Measurements from ENCODE around the gene CCDC144A.
"Not testable (repeated sequence)": the region's sequence is repeated elsewhere in the genome, so short reads cannot be mapped to it uniquely, and the experiment has no call there.

GRCh38 chr17:16795894-16796293 is 105.9 kb downstream of the CCDC144A start:
- TF ChIP-seq CTCF, POLR2A (IDR thresholded peaks at IDR 0.05): not testable (repeated sequence)
